GM12878 (cell line): ENCODE data around the gene PCNX4. TPM values are rescaled to one million over a fixed set of nuclear protein-coding genes. Genes with fewer than 3 reads are reported as not detected.

ENCODE experiments used
- ATAC-seq: fragments of 200-7000 bp; cut with Tn5 transposase; 3 replicates; pipeline ENCODE4 v1.9.1; 2020; ENCODE audit warnings: mild to moderate bottlenecking, moderate library complexity
- BruUV-seq: library from RNA; stranded (reverse); fragments of 400-500 nt; replicated peaks from 2 replicates; lab custom pipeline; 2021; lab: Mats Ljungman, UMichigan
- CTCF ChIA-PET: fragments of 300-600 bp; sonication (Branson Sonifier 250); formaldehyde crosslinking; extraction: SDS; loops from one replicate; lab custom pipeline; 2021; ENCODE audit warnings: inconsistent platforms; lab: Yijun Ruan, JAX
- POLR2A ChIA-PET: fragments of 350-600 bp; formaldehyde crosslinking; extraction: SDS; loops from one replicate; lab custom pipeline; 2021; ENCODE audit warnings: inconsistent platforms; lab: Charles Lee
- RAD21 ChIA-PET: fragments of 300-600 bp; sonication (Branson Sonifier 250); formaldehyde crosslinking; loops from one replicate; lab custom pipeline; 2023; ENCODE audit warnings: antibody characterized with exemption; ENCODE audit not compliant: unreplicated experiment; lab: Charles Lee
- SMC1A ChIA-PET: fragments of 300-600 bp; sonication (Branson Sonifier 250); formaldehyde crosslinking; loops from one replicate; lab custom pipeline; 2023; ENCODE audit not compliant: unreplicated experiment, uncharacterized antibody; lab: Charles Lee
- DNase-seq: peaks from one replicate; pipeline ENCODE4 v3.0.0-alpha.2; 2011; ENCODE audit warnings: low read depth, low spot score
- FAIRE-seq: peaks from 3 replicates; lab custom pipeline; 2011; peaks lifted over from hg19 to GRCh38; lab: Jason Lieb, UNC
- H2AFZ ChIP-seq: 2 replicates; pipeline ENCODE4 v1.6.0; 2011; ENCODE audit warnings: low read depth, low read length, control low read depth; ENCODE audit not compliant: control insufficient read depth
- H3K27ac ChIP-seq: 2 replicates; pipeline ENCODE4 v1.5.1; 2011; ENCODE audit warnings: control low read depth; ENCODE audit not compliant: control insufficient read depth, insufficient read depth
- H3K27me3 ChIP-seq, 2 experiments: replicated peaks in 1 of 2; 2 replicates each; pipeline versions ENCODE4 v1.6.0 to v1.6.1; 2011; ENCODE audit warnings: low read length in 1 of 2; ENCODE audit not compliant: control insufficient read depth in 2 of 2, insufficient read depth in 2 of 2
- H3K36me3 ChIP-seq, 2 experiments: 2 replicates each; pipeline ENCODE4 v1.5.1; 2011; ENCODE audit warnings: low read length in 1 of 2; ENCODE audit not compliant: control insufficient read depth in 2 of 2, insufficient read depth in 2 of 2
- H3K4me1 ChIP-seq: 2 replicates; pipeline ENCODE4 v1.6.1; 2011; ENCODE audit warnings: mild to moderate bottlenecking, low read length, moderate library complexity, mixed read lengths; ENCODE audit not compliant: control insufficient read depth, insufficient read depth
- H3K4me2 ChIP-seq: 2 replicates; pipeline ENCODE4 v1.6.0; 2011; ENCODE audit warnings: control low read depth; ENCODE audit not compliant: control insufficient read depth, insufficient read depth
- H3K4me3 ChIP-seq: fragments of 200-600 bp; sonication (generic); 2 replicates; pipeline ENCODE4 v1.5.1; 2016
- H3K79me2 ChIP-seq: 2 replicates; pipeline ENCODE4 v1.6.0; 2011; ENCODE audit warnings: low read length; ENCODE audit not compliant: control insufficient read depth, insufficient read depth
- H3K9ac ChIP-seq: 2 replicates; pipeline ENCODE4 v1.8.0; 2011; ENCODE audit warnings: low read length, control low read depth, mixed read lengths; ENCODE audit not compliant: control insufficient read depth, insufficient read depth
- H3K9me3 ChIP-seq: replicated peaks from 3 replicates; pipeline ENCODE4 v1.5.1; 2011; ENCODE audit warnings: mild to moderate bottlenecking, low read length; ENCODE audit not compliant: control insufficient read depth, insufficient read depth
- H4K20me1 ChIP-seq: 2 replicates; pipeline ENCODE4 v1.6.0; 2011; ENCODE audit not compliant: control insufficient read depth, insufficient read depth
- EP300 ChIP-seq, 2 experiments: fragments of 150-350 bp in 1 of 2; IDR thresholded peaks; 2 replicates each; pipeline ENCODE4 v1.6.1; 2011 to 2012; ENCODE audit warnings: low read depth in 2 of 2, low read length in 2 of 2, borderline replicate concordance in 1 of 2, improper control_type of control experiment in 1 of 2, inconsistent platforms in 1 of 2; ENCODE audit not compliant: control insufficient read depth in 1 of 2
- GABPA ChIP-seq: IDR thresholded peaks from 2 replicates; pipeline ENCODE4 v1.6.1; 2014; ENCODE audit warnings: antibody characterized with exemption, low read depth, mild to moderate bottlenecking, inconsistent platforms
- HCFC1 ChIP-seq: fragments of 150-350 bp; IDR thresholded peaks from 2 replicates; pipeline ENCODE4 v1.6.1; 2014; ENCODE audit warnings: low read length
- IRF4 ChIP-seq: IDR thresholded peaks from 2 replicates; pipeline ENCODE4 v1.6.1; 2011; ENCODE audit warnings: low read depth, low read length
- NBN ChIP-seq: fragments of 450-650 bp; IDR thresholded peaks from 2 replicates; pipeline ENCODE4 v1.6.1; 2016
- PKNOX1 ChIP-seq: fragments of 450-650 bp; IDR thresholded peaks from 2 replicates; pipeline ENCODE4 v1.6.1; 2016; ENCODE audit warnings: mild to moderate bottlenecking
- WGBS: methylation state at CpG from one replicate; pipeline ENCODE4 v1.1.6; 2016; ENCODE audit warnings: low lambda C conversion rate; ENCODE audit not compliant: insufficient replicate concordance, insufficient coverage; ENCODE audit errors: missing lambda C conversion rate; 5-methylcytosine and 5-hydroxymethylcytosine counted together
- in situ Hi-C: fragments of 300-500 bp; cut with MboI; formaldehyde crosslinking; loops from 9 replicates; pipeline ENCODE4 v1.14.3; 2018; ENCODE audit warnings: mixed read lengths
- intact Hi-C: fragments of 100-400 bp; cut with micrococcal nuclease; formaldehyde crosslinking; loops from one replicate; pipeline ENCODE4 v1.14.2; 2022; ENCODE audit not compliant: unreplicated experiment
- polyA plus RNA-seq, 11 experiments: library from polyadenylated mRNA; depleted of rRNA in 4 of 11; unstranded in 6 of 11; stranded (reverse) in 5 of 11; fragments of >200 nt; fragmentation: Nextera tagmentation in 4 of 11; fragmentation: Illumina TruSeq in 1 of 11; extraction: Ambion mirVana in 4 of 11; extraction: Trizol in 1 of 11; gene quantifications; 1 replicate in 1 of 11; 2 replicates in 10 of 11; pipeline versions ENCODE4 v1.2.1 to v1.2.3, GENCODE V29; 2011 to 2016; ENCODE audit warnings: inconsistent platforms in 2 of 11, missing spikeins in 2 of 11, low read depth in 1 of 11
- total RNA-seq, 4 experiments: library from RNA; depleted of rRNA in 3 of 4; stranded (reverse); fragments of >200 nt in 3 of 4; fragmentation: Illumina TruSeq in 1 of 4; extraction: Trizol in 1 of 4; gene quantifications; 2 replicates each; pipeline versions ENCODE4 v1.2.1 to v1.2.3, GENCODE V29; 2013 to 2021
- TF ChIP-seq, protein P1 (sequence below): fragments of 450-650 bp; IDR thresholded peaks from 2 replicates; pipeline ENCODE4 v1.6.1; 2016; ENCODE audit warnings: mild to moderate bottlenecking, moderate library complexity, borderline replicate concordance

The PCNX4 gene
- total and polyA plus RNA-seq, 10 of the 15 experiments (the other 5 are each of a cell fraction or from before 2014, with no cell fraction given): 13.8 to 56.6 (median 39.4) TPM

- ATAC-seq: no peak
- H3K27ac ChIP-seq: no peak overlapping the region
- FAIRE-seq: no peak
- in situ Hi-C loops (no loop called here), intact Hi-C loops (no loop called here)
- H3K9ac ChIP-seq: no peak overlapping the region
- ChIA-PET RAD21 (no interaction called here), SMC1A (no interaction called here), POLR2A (no interaction called here), CTCF (interaction anchor here (0.6 kb wide), 1 partner anchor 50 kb away, joined by 3 read pairs; no protein-coding TSS in a partner anchor)
- TF ChIP-seq IRF4 (no peak), PKNOX1 (no peak), NBN (no peak), GABPA (no peak), EP300 (IDR thresholded peaks at IDR 0.05; ENCODE audit: borderline replicate concordance in 1 of 2, control insufficient read depth in 1 of 2, low read depth in 2 of 2, low read length in 2 of 2) (no peak), HCFC1 (no peak)
- TF ChIP-seq, protein P1, sequence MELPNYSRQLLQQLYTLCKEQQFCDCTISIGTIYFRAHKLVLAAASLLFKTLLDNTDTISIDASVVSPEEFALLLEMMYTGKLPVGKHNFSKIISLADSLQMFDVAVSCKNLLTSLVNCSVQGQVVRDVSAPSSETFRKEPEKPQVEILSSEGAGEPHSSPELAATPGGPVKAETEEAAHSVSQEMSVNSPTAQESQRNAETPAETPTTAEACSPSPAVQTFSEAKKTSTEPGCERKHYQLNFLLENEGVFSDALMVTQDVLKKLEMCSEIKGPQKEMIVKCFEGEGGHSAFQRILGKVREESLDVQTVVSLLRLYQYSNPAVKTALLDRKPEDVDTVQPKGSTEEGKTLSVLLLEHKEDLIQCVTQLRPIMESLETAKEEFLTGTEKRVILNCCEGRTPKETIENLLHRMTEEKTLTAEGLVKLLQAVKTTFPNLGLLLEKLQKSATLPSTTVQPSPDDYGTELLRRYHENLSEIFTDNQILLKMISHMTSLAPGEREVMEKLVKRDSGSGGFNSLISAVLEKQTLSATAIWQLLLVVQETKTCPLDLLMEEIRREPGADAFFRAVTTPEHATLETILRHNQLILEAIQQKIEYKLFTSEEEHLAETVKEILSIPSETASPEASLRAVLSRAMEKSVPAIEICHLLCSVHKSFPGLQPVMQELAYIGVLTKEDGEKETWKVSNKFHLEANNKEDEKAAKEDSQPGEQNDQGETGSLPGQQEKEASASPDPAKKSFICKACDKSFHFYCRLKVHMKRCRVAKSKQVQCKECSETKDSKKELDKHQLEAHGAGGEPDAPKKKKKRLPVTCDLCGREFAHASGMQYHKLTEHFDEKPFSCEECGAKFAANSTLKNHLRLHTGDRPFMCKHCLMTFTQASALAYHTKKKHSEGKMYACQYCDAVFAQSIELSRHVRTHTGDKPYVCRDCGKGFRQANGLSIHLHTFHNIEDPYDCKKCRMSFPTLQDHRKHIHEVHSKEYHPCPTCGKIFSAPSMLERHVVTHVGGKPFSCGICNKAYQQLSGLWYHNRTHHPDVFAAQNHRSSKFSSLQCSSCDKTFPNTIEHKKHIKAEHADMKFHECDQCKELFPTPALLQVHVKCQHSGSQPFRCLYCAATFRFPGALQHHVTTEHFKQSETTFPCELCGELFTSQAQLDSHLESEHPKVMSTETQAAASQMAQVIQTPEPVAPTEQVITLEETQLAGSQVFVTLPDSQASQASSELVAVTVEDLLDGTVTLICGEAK: no peak
- H3K4me3 ChIP-seq: no peak overlapping the region
- no peaks in the 10 kb centered on the region for H3K27me3 ChIP-seq
- DNase-seq: no peak
- 97% methylated on average over 3 of the region's 3 CpGs for WGBS
- no peaks in the 10 kb centered on the region for H3K4me1 ChIP-seq
- no peaks in the 10 kb centered on the region for H3K9me3 ChIP-seq
- H4K20me1 ChIP-seq: no peaks in the 10 kb centered on the region
- H2AFZ ChIP-seq: no peak overlapping the region
- H3K4me2 ChIP-seq: no peak overlapping the region
- H3K79me2 ChIP-seq: no peaks in the 10 kb centered on the region
- BruUV-seq: no TSS peak
- no peaks in the 10 kb centered on the region for H3K36me3 ChIP-seq
Observed at GRCh38 chr14:60134702-60135101, 43.0 kb downstream of the PCNX4 start.
